PC-3 (cell line): ENCODE measurements around the gene CASK.

Experiments
- CTCF ChIP-seq: fragments of 300-600 bp; sonication (generic); conservative IDR thresholded peaks from 2 replicates; pipeline ENCODE4 v1.5.1; 2017; ENCODE audit warnings: antibody characterized with exemption, low read depth, mild to moderate bottlenecking, low read length
- EZH2 ChIP-seq: fragments of 300-600 bp; sonication (generic); IDR thresholded peaks from one replicate; pipeline ENCODE4 v1.6.1; 2017; ENCODE audit warnings: antibody characterized with exemption, mild to moderate bottlenecking, low read length; ENCODE audit not compliant: unreplicated experiment
- EZH2phosphoT487 ChIP-seq: fragments of 300-600 bp; sonication (generic); IDR thresholded peaks from 2 replicates; pipeline ENCODE4 v1.6.1; 2018; ENCODE audit warnings: mild to moderate bottlenecking, antibody characterized with exemption, low read length, borderline replicate concordance

- TF ChIP-seq EZH2 (no peak), CTCF (no peak), EZH2phosphoT487 (no peak)
Observed at GRCh38 chrX:41933546-41933945, 10.2 kb upstream of the CASK start.
